ENCODE measurements around the gene GFER. TPM values are rescaled to one million over a fixed set of nuclear protein-coding genes. Genes with fewer than 3 reads are reported as not detected.

Gene GFER
- polyA plus RNA-seq, 1 donor (not counting 4 experiments of a cell fraction or from before 2014, with no cell fraction given), result 12.0 TPM

DNA sequence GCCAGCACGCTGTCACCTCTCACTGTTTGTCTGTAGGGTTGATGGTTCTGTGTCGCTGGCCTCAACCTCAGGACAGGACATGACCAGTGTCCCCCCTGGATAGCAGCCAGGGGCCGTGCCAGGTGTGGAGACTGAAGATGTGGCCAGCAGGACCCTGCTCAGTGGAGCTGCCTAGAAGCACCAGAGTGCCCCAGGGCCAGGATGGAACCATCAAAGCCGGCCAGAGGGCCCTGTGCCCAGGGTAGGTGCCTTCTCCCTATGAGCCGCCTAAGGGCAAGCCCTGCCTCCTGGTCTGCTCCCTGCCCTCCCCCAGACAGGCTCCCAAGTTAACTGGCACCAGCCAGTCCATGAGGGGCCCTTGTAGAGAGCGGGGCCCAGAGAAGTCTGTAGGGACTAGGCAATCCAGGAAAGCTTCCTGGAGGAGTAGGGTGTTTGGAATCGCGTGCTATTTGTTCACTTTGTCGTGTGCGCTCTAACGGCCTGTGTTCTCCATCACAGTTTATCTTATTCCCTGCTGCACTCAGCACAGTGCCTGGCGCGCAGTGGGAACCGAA is 25.2 kb upstream of the GFER start:
- Histone ChIP-seq H3K9ac (ENCODE audit: control insufficient read depth, extremely low read depth, insufficient read depth, low read length) (peak overlapping the region; percentile 88), H3K27ac (ENCODE audit: control insufficient read depth, insufficient read depth, low read length) (no peak overlapping the region)
- dilution Hi-C loops (cut with MboI; ENCODE audit: extremely low pct_ligation_motif_present, low sequenced_read_pairs), result no loop called here

DNA sequence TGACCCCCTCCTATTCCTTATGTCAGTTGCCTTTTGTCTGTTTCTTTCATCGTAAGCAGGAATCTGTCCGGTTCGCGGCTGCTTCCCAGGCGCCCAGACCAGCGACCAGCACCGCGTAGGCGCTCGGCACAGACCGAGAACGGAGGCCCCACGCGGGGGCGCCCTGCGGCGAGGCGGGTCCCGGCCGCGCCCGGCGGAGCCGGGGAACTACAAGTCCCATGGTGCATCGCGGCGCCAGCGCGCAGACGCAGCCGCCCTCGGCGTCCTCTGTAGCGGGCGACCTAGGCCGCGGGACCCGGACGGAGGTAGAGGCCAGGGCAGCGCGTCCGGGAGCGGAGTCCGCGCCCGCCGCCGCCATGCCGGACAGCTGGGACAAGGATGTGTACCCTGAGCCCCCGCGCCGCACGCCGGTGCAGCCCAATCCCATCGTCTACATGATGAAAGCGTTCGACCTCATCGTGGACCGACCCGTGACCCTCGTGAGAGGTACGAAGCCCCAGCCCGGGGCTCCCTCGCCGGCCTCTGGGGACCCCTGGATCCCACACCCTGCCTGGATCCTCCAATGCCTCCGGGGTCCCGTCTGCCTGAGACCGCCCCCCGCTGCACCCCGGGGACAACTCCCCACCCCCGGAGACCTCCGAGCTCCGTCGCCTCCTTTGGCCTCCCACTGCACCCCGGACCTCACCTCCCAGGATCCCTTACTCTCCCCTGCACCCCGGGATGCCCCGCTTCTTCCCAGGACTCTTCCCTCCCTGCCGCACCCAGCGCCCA is 24.5 kb upstream of the GFER start, which contains the start of gene NDUFB10:
Gene NDUFB10 (plus strand): TSS at position 270 of the 771 bp plus-strand sequence. CDS start 87 bp downstream, at position 357.
- H3K27me3 ChIP-seq (ENCODE audit: control insufficient read depth, extremely low read depth, insufficient read depth, low read length), result no peaks in the 10 kb centered on the region
- TF ChIP-seq, protein P1, sequence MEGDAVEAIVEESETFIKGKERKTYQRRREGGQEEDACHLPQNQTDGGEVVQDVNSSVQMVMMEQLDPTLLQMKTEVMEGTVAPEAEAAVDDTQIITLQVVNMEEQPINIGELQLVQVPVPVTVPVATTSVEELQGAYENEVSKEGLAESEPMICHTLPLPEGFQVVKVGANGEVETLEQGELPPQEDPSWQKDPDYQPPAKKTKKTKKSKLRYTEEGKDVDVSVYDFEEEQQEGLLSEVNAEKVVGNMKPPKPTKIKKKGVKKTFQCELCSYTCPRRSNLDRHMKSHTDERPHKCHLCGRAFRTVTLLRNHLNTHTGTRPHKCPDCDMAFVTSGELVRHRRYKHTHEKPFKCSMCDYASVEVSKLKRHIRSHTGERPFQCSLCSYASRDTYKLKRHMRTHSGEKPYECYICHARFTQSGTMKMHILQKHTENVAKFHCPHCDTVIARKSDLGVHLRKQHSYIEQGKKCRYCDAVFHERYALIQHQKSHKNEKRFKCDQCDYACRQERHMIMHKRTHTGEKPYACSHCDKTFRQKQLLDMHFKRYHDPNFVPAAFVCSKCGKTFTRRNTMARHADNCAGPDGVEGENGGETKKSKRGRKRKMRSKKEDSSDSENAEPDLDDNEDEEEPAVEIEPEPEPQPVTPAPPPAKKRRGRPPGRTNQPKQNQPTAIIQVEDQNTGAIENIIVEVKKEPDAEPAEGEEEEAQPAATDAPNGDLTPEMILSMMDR (optimal IDR thresholded peaks at IDR 0.05 in 1 of 3, IDR thresholded peaks at IDR 0.05 in 1 of 3, conservative IDR thresholded peaks at IDR 0.05 in 1 of 3; ENCODE audit: extremely low read depth in 1 of 3, insufficient read depth in 2 of 3, low read length in 3 of 3), result peak; percentile 35 to 72 (median 54)
- no peak for TF ChIP-seq EZH2 (IDR thresholded peaks at IDR 0.05; ENCODE audit: low read length)
- peaks cover 17 to 28% of the 10 kb centered on the region in 2 experiments for H3K36me3 ChIP-seq (ENCODE audit: control insufficient read depth in 2 of 2, extremely low read depth in 1 of 2, insufficient read depth in 2 of 2, low read length in 2 of 2)
- no peaks in the 10 kb centered on the region for H3K9me3 ChIP-seq (ENCODE audit: control insufficient read depth, low read depth, low read length)
- peak within 1 kb of the TSS; percentile 70 for H3K27ac ChIP-seq (ENCODE audit: control insufficient read depth, insufficient read depth, low read length)
- peak within 1 kb of the TSS; percentile 84 for H3K4me2 ChIP-seq (ENCODE audit: control insufficient read depth, extremely low read depth, insufficient read depth, low read depth, low read length)
- H3K4me3 ChIP-seq (ENCODE audit: control insufficient read depth in 2 of 3, extremely low read depth in 1 of 3, insufficient read depth in 2 of 3, low read depth in 1 of 3, low read length in 3 of 3), result peak within 1 kb of the TSS; percentile 84 to 91 (median 85)
- H3K79me2 ChIP-seq (ENCODE audit: control insufficient read depth, insufficient read depth, low read length), result peaks cover 40% of the 10 kb centered on the region
- DNase-seq (ENCODE audit: low read depth, low spot score), result no peak
- peaks cover 3% of the 10 kb centered on the region for H3K9me1 ChIP-seq (ENCODE audit: control insufficient read depth, extremely low read depth, insufficient read depth, low read length)
- peaks cover 33% of the 10 kb centered on the region for H3K4me1 ChIP-seq (ENCODE audit: control insufficient read depth, extremely low read depth, insufficient read depth, low read length)
- dilution Hi-C loops (cut with MboI; ENCODE audit: extremely low pct_ligation_motif_present, low sequenced_read_pairs), result no loop called here
- FAIRE-seq, result no peak
- H3K9ac ChIP-seq (ENCODE audit: control insufficient read depth, extremely low read depth, insufficient read depth, low read length), result peak within 1 kb of the TSS; percentile 88
- H2AFZ ChIP-seq (ENCODE audit: control insufficient read depth, low read length), result peak within 1 kb of the TSS; percentile 85
- peaks cover 28% of the 10 kb centered on the region for H4K20me1 ChIP-seq (ENCODE audit: control insufficient read depth, extremely low read depth, insufficient read depth, low read length)

More for the DNA sequence above, 25.2 kb upstream of the GFER start:
- TF ChIP-seq, protein P1 (optimal IDR thresholded peaks at IDR 0.05 in 1 of 3, IDR thresholded peaks at IDR 0.05 in 1 of 3, conservative IDR thresholded peaks at IDR 0.05 in 1 of 3; ENCODE audit: extremely low read depth in 1 of 3, insufficient read depth in 2 of 3, low read length in 3 of 3), result no peak
- no peak for TF ChIP-seq EZH2 (IDR thresholded peaks at IDR 0.05; ENCODE audit: low read length)
- peaks cover 33% of the 10 kb centered on the region for H3K4me1 ChIP-seq (ENCODE audit: control insufficient read depth, extremely low read depth, insufficient read depth, low read length)
- peaks cover 26% of the 10 kb centered on the region for H4K20me1 ChIP-seq (ENCODE audit: control insufficient read depth, extremely low read depth, insufficient read depth, low read length)
- no peaks in the 10 kb centered on the region for H3K27me3 ChIP-seq (ENCODE audit: control insufficient read depth, extremely low read depth, insufficient read depth, low read length)
- peaks cover 34% of the 10 kb centered on the region for H3K79me2 ChIP-seq (ENCODE audit: control insufficient read depth, insufficient read depth, low read length)
- DNase-seq (ENCODE audit: low read depth, low spot score) (no peak), FAIRE-seq (no peak)
- H3K4me3 ChIP-seq (ENCODE audit: control insufficient read depth in 2 of 3, extremely low read depth in 1 of 3, insufficient read depth in 2 of 3, low read depth in 1 of 3, low read length in 3 of 3), result peak overlapping the region in 1 of 3 experiments; percentile 84
- H3K9me1 ChIP-seq (ENCODE audit: control insufficient read depth, extremely low read depth, insufficient read depth, low read length), result peaks cover 3% of the 10 kb centered on the region
- peaks cover 15 to 25% of the 10 kb centered on the region in 2 experiments for H3K36me3 ChIP-seq (ENCODE audit: control insufficient read depth in 2 of 2, extremely low read depth in 1 of 2, insufficient read depth in 2 of 2, low read length in 2 of 2)
- H3K9me3 ChIP-seq (ENCODE audit: control insufficient read depth, low read depth, low read length), result no peaks in the 10 kb centered on the region
- H3K4me2 ChIP-seq (ENCODE audit: control insufficient read depth, extremely low read depth, insufficient read depth, low read depth, low read length), result peak overlapping the region; percentile 84
- H2AFZ ChIP-seq (ENCODE audit: control insufficient read depth, low read length), result peak overlapping the region; percentile 85

All from keratinocyte (primary cell).